Skeletal muscle tissue (tissue), 4 donors: ENCODE results near the gene KLHL22. TPM values are rescaled to one million over a fixed set of nuclear protein-coding genes. Genes with fewer than 3 reads are reported as not detected.

Source experiments
- H3K27ac ChIP-seq: one replicate; pipeline ENCODE4 v1.7.0; 2013; ENCODE audit warnings: mild to moderate bottlenecking, low read depth, low read length, inconsistent platforms
- H3K27me3 ChIP-seq, 3 donors: one replicate each; pipeline ENCODE4 v1.7.0; 2013; ENCODE audit warnings: low read length in 3 of 3; ENCODE audit not compliant: control insufficient read depth in 3 of 3, insufficient read depth in 3 of 3
- H3K36me3 ChIP-seq, 3 donors: one replicate each; pipeline ENCODE4 v1.7.0; 2013; ENCODE audit warnings: low read length in 3 of 3; ENCODE audit not compliant: control insufficient read depth in 3 of 3, insufficient read depth in 3 of 3
- H3K4me1 ChIP-seq, 3 donors: one replicate each; pipeline ENCODE4 v1.7.0; 2013; ENCODE audit warnings: low read length in 3 of 3, mild to moderate bottlenecking in 3 of 3; ENCODE audit not compliant: control insufficient read depth in 3 of 3, insufficient read depth in 3 of 3
- H3K4me3 ChIP-seq, 3 donors: one replicate each; pipeline ENCODE4 v1.7.0; 2013; ENCODE audit warnings: low read length in 3 of 3
- H3K9ac ChIP-seq, 3 donors: one replicate each; pipeline ENCODE4 v1.7.0; 2013; ENCODE audit warnings: low read length in 3 of 3, mild to moderate bottlenecking in 3 of 3, moderate library complexity in 2 of 3, low read depth in 1 of 3
- H3K9me3 ChIP-seq, 3 donors: one replicate each; pipeline ENCODE4 v1.7.0; 2013; ENCODE audit warnings: low read length in 3 of 3; ENCODE audit not compliant: control insufficient read depth in 3 of 3
- total RNA-seq: library from RNA; depleted of rRNA; stranded (reverse); fragments of >200 nt; gene quantifications from one replicate; pipeline ENCODE4 v1.2.3, GENCODE V29; 2014
- donor health status: Osteomylitis.

KLHL22 gene
- total RNA-seq, 1 donor from 2014 or later, result 35.5 TPM

DNA sequence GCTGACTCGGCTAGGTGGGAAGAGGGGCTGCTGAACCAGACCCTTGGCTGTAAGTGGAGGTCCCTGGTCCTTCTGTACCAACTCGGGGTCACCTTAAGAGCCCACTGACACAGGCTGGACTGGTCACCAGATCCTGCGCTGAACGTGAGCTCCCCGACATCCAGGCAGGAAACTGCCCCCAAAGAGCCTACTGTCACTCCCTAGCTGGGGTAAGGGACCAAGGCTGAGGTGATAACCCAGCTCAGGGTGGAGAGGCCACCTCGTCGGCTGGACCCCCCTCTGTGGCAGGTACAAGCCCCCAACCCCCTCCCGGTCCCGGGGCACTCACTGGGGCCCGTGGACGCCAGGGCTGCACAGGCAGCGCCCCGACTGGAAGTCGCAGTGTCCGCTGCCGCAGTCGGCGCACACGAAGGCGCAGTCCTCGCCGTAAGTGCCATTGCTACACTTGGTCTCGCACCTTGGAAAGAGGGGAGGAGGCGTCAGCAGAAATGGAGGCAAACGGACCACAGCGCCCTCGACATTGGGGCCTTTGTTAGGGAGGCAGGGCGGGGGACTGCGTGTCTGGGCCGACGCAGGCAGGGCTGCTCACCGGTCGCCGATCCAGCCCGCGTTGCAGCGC lies 65.4 kb downstream of the KLHL22 start:
- H3K9me3 ChIP-seq, result no peaks in the 10 kb centered on the region
- H3K4me1 ChIP-seq, result peaks cover 3 to 11% (median 9%) of the 10 kb centered on the region in 3 donors
- no peak overlapping the region for H3K27ac ChIP-seq
- peaks cover 0 to 4% (median 3%) of the 10 kb centered on the region in 3 donors for H3K36me3 ChIP-seq
- H3K9ac ChIP-seq, result no peak overlapping the region
- peaks cover 25 to 29% (median 29%) of the 10 kb centered on the region in 3 donors for H3K27me3 ChIP-seq
- no peak overlapping the region for H3K4me3 ChIP-seq

DNA sequence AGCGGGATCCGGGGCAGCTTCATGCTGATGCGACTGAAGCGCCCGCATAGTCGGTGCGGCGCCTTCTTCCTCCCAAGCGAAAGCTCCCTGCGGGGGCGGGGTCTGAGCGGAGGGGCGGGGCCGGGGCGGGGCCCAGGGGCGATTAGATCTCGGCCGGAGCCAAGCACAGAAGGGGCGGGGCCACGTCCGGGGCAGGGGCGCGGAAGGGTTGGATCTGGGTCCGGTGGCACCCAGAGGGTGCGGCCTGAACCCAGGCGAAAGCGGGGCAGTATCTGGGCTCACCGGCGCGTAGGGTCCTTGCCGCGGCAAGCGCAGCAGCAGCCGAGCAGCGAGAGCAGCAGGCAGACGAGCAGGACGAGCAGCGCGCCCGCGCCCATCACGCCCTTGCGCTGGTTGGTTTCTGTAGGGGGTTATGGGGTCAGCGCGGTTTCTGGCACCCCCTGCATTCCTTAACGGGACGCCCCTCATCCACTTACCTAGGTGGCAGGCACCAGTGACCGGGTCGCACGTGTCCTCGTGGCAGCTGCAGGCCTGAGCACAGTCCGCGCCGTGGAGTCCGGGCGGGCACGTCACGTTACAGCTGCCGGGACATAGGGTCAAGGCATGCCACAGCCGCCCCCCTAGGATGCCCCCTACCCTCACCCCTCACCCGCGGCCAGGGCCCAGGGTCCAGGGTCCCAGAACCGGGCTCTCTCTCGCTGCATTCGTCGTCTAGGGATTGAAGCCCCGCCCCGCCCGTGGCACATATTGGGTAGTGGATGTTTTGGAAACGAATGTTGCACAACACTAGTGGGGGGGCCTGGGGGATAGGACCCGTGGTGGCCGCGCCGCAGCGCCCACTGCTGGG lies 66.1 kb downstream of the KLHL22 start:
- H3K36me3 ChIP-seq, result peaks cover 0 to 4% (median 3%) of the 10 kb centered on the region in 3 donors
- no peaks in the 10 kb centered on the region for H3K9me3 ChIP-seq
- no peak overlapping the region for H3K9ac ChIP-seq
- H3K4me3 ChIP-seq, result no peak overlapping the region
- H3K27me3 ChIP-seq, result peaks cover 19 to 27% (median 23%) of the 10 kb centered on the region in 3 donors
- peaks cover 3 to 12% (median 9%) of the 10 kb centered on the region in 3 donors for H3K4me1 ChIP-seq
- no peak overlapping the region for H3K27ac ChIP-seq

- Histone ChIP-seq H3K4me3 (no peak overlapping the region), H3K9ac (no peak overlapping the region), H3K27ac (no peak overlapping the region), H3K36me3 (peaks cover 0 to 4% (median 3%) of the 10 kb centered on the region in 3 donors), H3K9me3 (no peaks in the 10 kb centered on the region), H3K27me3 (peaks cover 18 to 24% (median 19%) of the 10 kb centered on the region in 3 donors), H3K4me1 (peaks cover 8 to 20% (median 16%) of the 10 kb centered on the region in 3 donors)
Measured at GRCh38 chr22:20428496-20429253, 66.9 kb downstream of the KLHL22 start.

- Histone ChIP-seq H3K4me1 (peaks cover 14 to 27% (median 23%) of the 10 kb centered on the region in 3 donors), H3K27me3 (peaks cover 18 to 24% (median 19%) of the 10 kb centered on the region in 3 donors), H3K9ac (no peak overlapping the region), H3K27ac (no peak overlapping the region), H3K4me3 (no peak overlapping the region), H3K9me3 (no peaks in the 10 kb centered on the region), H3K36me3 (peaks cover 0 to 4% (median 3%) of the 10 kb centered on the region in 3 donors)
Measured at GRCh38 chr22:20427945-20428417, 67.6 kb downstream of the KLHL22 start.

DNA sequence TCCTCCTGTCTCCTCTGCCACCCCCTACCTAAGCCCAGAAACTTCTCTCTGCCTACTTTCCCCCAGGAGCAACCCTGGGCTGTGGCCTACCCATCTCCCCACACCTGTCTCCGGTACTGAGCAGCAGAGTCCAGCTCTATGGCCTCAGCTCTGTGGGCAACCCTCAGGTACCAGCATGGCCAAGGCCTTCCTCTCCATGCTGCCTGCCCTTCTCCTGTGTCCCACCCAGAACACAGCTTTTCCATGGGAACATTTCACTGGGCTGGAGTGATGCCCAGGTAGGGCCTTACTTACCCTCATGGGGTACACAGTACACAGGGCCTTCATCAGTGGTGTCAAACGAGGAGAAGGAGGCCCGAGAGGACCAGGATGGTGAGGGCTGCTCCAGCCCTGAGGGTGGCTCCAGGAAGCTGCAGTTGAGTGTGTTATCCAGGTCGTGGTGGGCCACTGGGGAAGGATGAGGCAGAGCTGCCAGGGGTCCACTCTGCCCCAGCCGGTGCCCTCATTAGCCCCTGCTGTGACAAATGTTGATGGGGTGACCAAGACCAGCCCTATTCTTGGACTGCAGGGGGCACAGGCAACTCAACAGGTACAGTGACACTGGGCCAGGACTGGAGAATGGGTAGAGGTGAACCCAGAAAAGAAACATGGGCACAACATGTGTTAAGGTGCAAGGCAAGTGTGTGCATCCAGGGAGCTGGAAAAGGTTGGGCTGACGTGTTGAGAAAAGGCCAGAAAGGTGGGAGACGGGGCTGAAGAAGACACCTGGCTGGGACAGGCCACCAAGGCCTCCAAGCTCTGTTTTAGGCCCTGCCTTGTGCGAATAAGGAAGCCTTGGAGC lies 68.3 kb downstream of the KLHL22 start:
- Histone ChIP-seq H3K4me3 (no peak overlapping the region), H3K27ac (no peak overlapping the region), H3K9me3 (no peaks in the 10 kb centered on the region), H3K36me3 (peaks cover 0 to 4% (median 3%) of the 10 kb centered on the region in 3 donors), H3K4me1 (peaks cover 20 to 33% (median 27%) of the 10 kb centered on the region in 3 donors), H3K9ac (no peak overlapping the region), H3K27me3 (peaks cover 15 to 24% (median 16%) of the 10 kb centered on the region in 3 donors)

- Histone ChIP-seq H3K27ac (no peak overlapping the region), H3K4me3 (no peak overlapping the region), H3K27me3 (peaks cover 8 to 14% (median 11%) of the 10 kb centered on the region in 3 donors), H3K4me1 (peaks cover 24 to 33% (median 25%) of the 10 kb centered on the region in 3 donors), H3K9me3 (no peaks in the 10 kb centered on the region), H3K9ac (no peak overlapping the region), H3K36me3 (peaks cover 0 to 4% (median 3%) of the 10 kb centered on the region in 3 donors)
Measured at GRCh38 chr22:20426259-20426615, 69.4 kb downstream of the KLHL22 start.

DNA sequence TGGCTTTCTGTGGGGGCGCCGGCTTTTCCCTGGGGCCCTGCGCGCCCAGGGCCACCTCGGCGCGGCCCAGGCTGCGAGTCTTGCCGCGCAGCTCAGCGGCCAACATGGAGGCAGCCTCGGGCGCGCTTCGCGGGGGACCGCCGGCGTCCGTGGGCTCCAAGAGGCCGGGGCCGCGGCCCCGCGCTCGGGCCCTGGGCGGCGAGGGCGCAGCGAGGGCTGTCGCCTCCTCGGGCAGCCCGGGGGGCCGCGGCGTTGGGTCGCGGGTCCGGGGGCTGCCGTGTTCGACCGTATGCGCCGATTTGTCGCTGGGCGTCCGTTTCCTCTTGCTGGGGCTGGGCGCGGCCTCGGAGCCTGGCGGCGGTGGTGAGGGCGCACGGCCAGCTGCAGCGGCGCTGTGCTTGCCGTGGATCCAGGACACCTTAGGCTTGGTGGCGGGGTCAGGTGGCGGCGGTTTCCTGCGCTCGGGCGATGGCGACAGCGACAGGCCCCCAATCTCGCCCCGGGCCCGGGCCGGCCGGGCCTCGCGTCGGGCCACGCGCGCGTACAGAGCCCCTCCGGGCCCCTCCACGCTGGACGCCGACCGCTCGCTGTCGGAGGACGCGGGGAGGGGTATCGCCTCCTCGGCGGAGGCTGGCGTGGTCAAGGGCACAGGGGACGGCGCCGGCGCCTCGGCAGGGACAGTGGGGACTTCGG lies 69.9 kb downstream of the KLHL22 start:
- H3K9ac ChIP-seq, result no peak overlapping the region
- no peaks in the 10 kb centered on the region for H3K9me3 ChIP-seq
- peaks cover 0 to 4% (median 3%) of the 10 kb centered on the region in 3 donors for H3K36me3 ChIP-seq
- peaks cover 21 to 27% (median 22%) of the 10 kb centered on the region in 3 donors for H3K4me1 ChIP-seq
- peaks cover 6 to 9% (median 7%) of the 10 kb centered on the region in 3 donors for H3K27me3 ChIP-seq
- no peak overlapping the region for H3K27ac ChIP-seq
- no peak overlapping the region for H3K4me3 ChIP-seq

GRCh38 chr22:20424932-20425565 lies 70.5 kb downstream of the KLHL22 start:
- H3K36me3 ChIP-seq, result peaks cover 0 to 4% (median 3%) of the 10 kb centered on the region in 3 donors

More at GRCh38 chr22:20424932-20425565, 70.5 kb downstream of the KLHL22 start:
- H3K9me3 ChIP-seq, result no peaks in the 10 kb centered on the region
- H3K27me3 ChIP-seq, result peaks cover 0 to 6% (median under 1%) of the 10 kb centered on the region in 3 donors
- no peak overlapping the region for H3K27ac ChIP-seq
- H3K4me1 ChIP-seq, result peaks cover 18 to 23% (median 22%) of the 10 kb centered on the region in 3 donors
- H3K4me3 ChIP-seq, result no peak overlapping the region
- no peak overlapping the region for H3K9ac ChIP-seq
